ENCODE measurements around the gene BBOF1.

DNA sequence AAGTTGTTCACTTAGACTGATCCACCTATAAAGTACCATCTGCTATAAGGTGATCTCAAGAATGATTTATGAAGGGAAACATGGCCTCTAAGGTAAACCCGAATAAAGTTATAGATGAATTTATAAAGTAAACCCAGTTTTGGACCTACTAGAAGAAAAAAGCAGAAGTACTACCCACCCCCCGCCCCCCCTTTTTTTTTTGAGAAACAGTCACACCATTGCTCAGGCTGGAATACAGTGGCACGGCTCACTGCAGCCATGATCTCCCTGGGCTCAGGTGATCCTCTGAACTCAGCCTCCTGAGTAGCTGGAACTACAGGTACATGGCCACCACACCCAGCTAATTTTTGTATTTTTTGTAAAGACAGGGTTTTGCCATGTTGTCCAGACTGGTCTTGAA, 4.0 kb upstream of the BBOF1 start:
- TF ChIP-seq, protein P1, sequence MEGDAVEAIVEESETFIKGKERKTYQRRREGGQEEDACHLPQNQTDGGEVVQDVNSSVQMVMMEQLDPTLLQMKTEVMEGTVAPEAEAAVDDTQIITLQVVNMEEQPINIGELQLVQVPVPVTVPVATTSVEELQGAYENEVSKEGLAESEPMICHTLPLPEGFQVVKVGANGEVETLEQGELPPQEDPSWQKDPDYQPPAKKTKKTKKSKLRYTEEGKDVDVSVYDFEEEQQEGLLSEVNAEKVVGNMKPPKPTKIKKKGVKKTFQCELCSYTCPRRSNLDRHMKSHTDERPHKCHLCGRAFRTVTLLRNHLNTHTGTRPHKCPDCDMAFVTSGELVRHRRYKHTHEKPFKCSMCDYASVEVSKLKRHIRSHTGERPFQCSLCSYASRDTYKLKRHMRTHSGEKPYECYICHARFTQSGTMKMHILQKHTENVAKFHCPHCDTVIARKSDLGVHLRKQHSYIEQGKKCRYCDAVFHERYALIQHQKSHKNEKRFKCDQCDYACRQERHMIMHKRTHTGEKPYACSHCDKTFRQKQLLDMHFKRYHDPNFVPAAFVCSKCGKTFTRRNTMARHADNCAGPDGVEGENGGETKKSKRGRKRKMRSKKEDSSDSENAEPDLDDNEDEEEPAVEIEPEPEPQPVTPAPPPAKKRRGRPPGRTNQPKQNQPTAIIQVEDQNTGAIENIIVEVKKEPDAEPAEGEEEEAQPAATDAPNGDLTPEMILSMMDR (IDR thresholded peaks at IDR 0.05) = no peak
- no peak for TF ChIP-seq EZH2 (IDR thresholded peaks at IDR 0.05; ENCODE audit: borderline replicate concordance, insufficient read depth, low read depth, low read length, poor library complexity, severe bottlenecking)
